Measurements from ENCODE around the gene PAN3. TPM values are rescaled to one million over a fixed set of nuclear protein-coding genes. Genes with fewer than 3 reads are reported as not detected.

Gene PAN3
- total RNA-seq (2022; extraction: Qiagen RNA extraction; ENCODE audit: low read depth), result 5.0 to 8.9 TPM (median 7.6 TPM) in 5 replicates

GRCh38 chr13:28138012-28138755 is at the start of gene PAN3:
TSS of gene PAN3 (plus strand) at chr13:28138545. CDS start at chr13:28138658, 113 bp downstream.

GRCh38 chr13:28100150-28101121 is 37.9 kb upstream of the PAN3 start, which contains the start of gene FLT3:
TSS of gene FLT3 (minus strand) at chr13:28100576. CDS start at chr13:28100510, 66 bp downstream.

Other genes with a start within 250 kb of the PAN3 start
- 0.05 to 0.09 TPM in 2 of 5 replicates, not detected in the others for gene PDX1, start 218.5 kb upstream of the PAN3 start, total RNA-seq (2022; extraction: Qiagen RNA extraction; ENCODE audit: low read depth)
- gene CDX2, start 169.2 kb upstream of the PAN3 start, total RNA-seq (2022; extraction: Qiagen RNA extraction; ENCODE audit: low read depth), result 0.56 to 1.3 TPM (median 0.95 TPM) in 5 replicates
- not detected in 5 replicates for gene URAD, start 149.9 kb upstream of the PAN3 start, total RNA-seq (2022; extraction: Qiagen RNA extraction; ENCODE audit: low read depth)
- not detected in 5 replicates for gene FLT3, start 38.0 kb upstream of the PAN3 start, total RNA-seq (2022; extraction: Qiagen RNA extraction; ENCODE audit: low read depth)

Data from A549 treated with ZK216348 at 1 μM for 4 hours (cell line).